Gastrocnemius medialis (tissue), 4 donors: ENCODE results near the gene H2BK1. TPM values are rescaled to one million over a fixed set of nuclear protein-coding genes. Genes with fewer than 3 reads are reported as not detected.

Source experiments
- ATAC-seq, 2 donors: fragments of 150-250 bp; one replicate each; pipeline ENCODE4 v1.9.1; 2016
- DNase-seq, 2 donors: peaks; one replicate each; pipeline ENCODE4 v3.0.0-alpha.2; 2019
- H3K27ac ChIP-seq, 4 donors: fragments of 200-600 bp; sonication (generic); 1 replicate in 1 of 4; 2 replicates in 3 of 4; pipeline ENCODE4 v1.5.1; 2016 to 2018; ENCODE audit warnings: mild to moderate bottlenecking in 2 of 4, moderate library complexity in 1 of 4
- H3K27me3 ChIP-seq, 3 donors: fragments of 200-600 bp; sonication (generic) in 2 of 3; 1 replicate in 1 of 3; 2 replicates in 2 of 3; pipeline versions ENCODE4 v1.5.1 to v1.6.0; 2016 to 2019; ENCODE audit warnings: mild to moderate bottlenecking in 1 of 3, moderate library complexity in 1 of 3
- H3K36me3 ChIP-seq, 2 donors: fragments of 200-600 bp; sonication (generic) in 1 of 2; one replicate each; pipeline ENCODE4 v1.5.1; 2017 to 2018
- H3K4me1 ChIP-seq, 2 donors: fragments of 200-600 bp; sonication (generic) in 1 of 2; one replicate each; pipeline ENCODE4 v1.5.1; 2016 to 2017; ENCODE audit warnings: mild to moderate bottlenecking in 2 of 2
- H3K4me3 ChIP-seq, 4 donors: fragments of 200-600 bp; sonication (generic) in 3 of 4; 1 replicate in 1 of 4; 2 replicates in 3 of 4; pipeline ENCODE4 v1.5.1; 2016 to 2019; ENCODE audit warnings: mild to moderate bottlenecking in 2 of 4
- H3K9me3 ChIP-seq, 3 donors: fragments of 200-600 bp; sonication (generic) in 2 of 3; 1 replicate in 1 of 3; 2 replicates in 2 of 3; pipeline ENCODE4 v1.5.1; 2016 to 2019
- POLR2A ChIP-seq, 2 donors: fragments of 450-650 bp; IDR thresholded peaks; one replicate each; pipeline ENCODE4 v1.6.1; 2017; ENCODE audit warnings: antibody characterized with exemption in 2 of 2, mild to moderate bottlenecking in 2 of 2, moderate library complexity in 2 of 2
- in situ Hi-C, 4 donors: fragments of 200-750 bp; cut with MboI; loops; one replicate each; pipeline versions ENCODE4 v1.15.0 to v1.8.0; 2017; ENCODE audit warnings: low sequenced_read_pairs in 4 of 4
- intact Hi-C: fragments of 100-400 bp; cut with DNase I; formaldehyde crosslinking; loops from one replicate; pipeline ENCODE4 v1.15.1; 2023; ENCODE audit warnings: low total_unique reads
- total RNA-seq, 4 donors: library from RNA; depleted of rRNA; stranded (reverse); fragments of >200 nt; gene quantifications; one replicate each; pipeline versions ENCODE4 v1.1.0 to v1.2.3, GENCODE V29; 2016
- TF ChIP-seq, protein P1 (sequence below), 5 experiments: fragments of 450-650 bp in 3 of 5; fragments of 200-600 bp in 2 of 5; sonication (generic) in 2 of 5; IDR thresholded peaks in 4 of 5; conservative IDR thresholded peaks in 1 of 5; 1 replicate in 4 of 5; 2 replicates in 1 of 5; pipeline ENCODE4 v1.5.1; 2016 to 2019; ENCODE audit warnings: antibody characterized with exemption in 5 of 5, mild to moderate bottlenecking in 3 of 5, moderate library complexity in 3 of 5

Gene H2BK1
- total RNA-seq, 4 donors from 2014 or later = not detected

DNA sequence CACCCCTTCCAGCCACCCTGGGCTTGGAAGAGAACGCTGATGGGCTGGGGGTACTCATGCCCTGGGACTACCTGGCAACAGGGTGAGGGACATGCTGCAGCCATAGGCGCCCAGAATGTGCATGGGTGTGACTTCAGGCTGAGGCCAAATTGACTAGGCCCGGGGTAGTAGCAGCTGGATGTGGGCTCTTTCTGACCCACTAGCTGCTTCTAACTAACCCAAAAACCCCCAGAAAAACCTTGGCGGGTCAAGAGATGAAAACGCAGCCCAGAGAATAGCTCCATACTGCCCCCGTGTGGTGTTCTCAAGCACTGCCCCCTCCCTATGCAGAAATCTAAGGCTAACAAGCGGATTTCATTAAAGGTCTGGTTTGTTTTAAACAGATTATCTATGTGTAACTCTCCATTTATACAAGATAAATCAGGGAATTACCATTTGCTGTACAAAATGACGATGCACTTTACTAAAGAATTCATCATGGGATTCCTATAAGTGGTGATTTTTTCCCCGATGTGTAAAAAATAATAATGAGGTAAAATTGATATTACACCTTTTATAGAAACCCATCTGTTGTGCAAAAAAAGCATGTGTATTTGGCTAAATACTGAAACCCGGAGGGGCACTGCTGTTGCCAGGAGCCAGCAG lies 34.0 kb upstream of the H2BK1 start:
- Histone ChIP-seq H3K27ac (peak overlapping the region in 3 of 4 donors; percentile 92 to 99 (median 96)), H3K36me3 (peaks cover 0 to 36% of the 10 kb centered on the region in 2 donors), H3K9me3 (no peaks in the 10 kb centered on the region), H3K4me3 (peak overlapping the region in 2 of 4 donors; percentile 26 to 44), H3K4me1 (peaks cover 47 to 50% of the 10 kb centered on the region in 2 donors), H3K27me3 (no peaks in the 10 kb centered on the region)
- TF ChIP-seq, protein P1, sequence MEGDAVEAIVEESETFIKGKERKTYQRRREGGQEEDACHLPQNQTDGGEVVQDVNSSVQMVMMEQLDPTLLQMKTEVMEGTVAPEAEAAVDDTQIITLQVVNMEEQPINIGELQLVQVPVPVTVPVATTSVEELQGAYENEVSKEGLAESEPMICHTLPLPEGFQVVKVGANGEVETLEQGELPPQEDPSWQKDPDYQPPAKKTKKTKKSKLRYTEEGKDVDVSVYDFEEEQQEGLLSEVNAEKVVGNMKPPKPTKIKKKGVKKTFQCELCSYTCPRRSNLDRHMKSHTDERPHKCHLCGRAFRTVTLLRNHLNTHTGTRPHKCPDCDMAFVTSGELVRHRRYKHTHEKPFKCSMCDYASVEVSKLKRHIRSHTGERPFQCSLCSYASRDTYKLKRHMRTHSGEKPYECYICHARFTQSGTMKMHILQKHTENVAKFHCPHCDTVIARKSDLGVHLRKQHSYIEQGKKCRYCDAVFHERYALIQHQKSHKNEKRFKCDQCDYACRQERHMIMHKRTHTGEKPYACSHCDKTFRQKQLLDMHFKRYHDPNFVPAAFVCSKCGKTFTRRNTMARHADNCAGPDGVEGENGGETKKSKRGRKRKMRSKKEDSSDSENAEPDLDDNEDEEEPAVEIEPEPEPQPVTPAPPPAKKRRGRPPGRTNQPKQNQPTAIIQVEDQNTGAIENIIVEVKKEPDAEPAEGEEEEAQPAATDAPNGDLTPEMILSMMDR (IDR thresholded peaks at IDR 0.05 in 4 of 5, conservative IDR thresholded peaks at IDR 0.05 in 1 of 5) = peak; percentile 75 to 92 (median 80)
- TF ChIP-seq POLR2A (IDR thresholded peaks at IDR 0.05) = no peak
- in situ Hi-C loops (no loop called here), intact Hi-C loops (loop anchor here (2.0 to 10.0 kb wide), 3 partner anchors 58 to 880 kb away; partner anchors contain the start of gene REPIN1)
- ATAC-seq (no peak), DNase-seq (peak in 1 of 2 donors; percentile 54)

DNA sequence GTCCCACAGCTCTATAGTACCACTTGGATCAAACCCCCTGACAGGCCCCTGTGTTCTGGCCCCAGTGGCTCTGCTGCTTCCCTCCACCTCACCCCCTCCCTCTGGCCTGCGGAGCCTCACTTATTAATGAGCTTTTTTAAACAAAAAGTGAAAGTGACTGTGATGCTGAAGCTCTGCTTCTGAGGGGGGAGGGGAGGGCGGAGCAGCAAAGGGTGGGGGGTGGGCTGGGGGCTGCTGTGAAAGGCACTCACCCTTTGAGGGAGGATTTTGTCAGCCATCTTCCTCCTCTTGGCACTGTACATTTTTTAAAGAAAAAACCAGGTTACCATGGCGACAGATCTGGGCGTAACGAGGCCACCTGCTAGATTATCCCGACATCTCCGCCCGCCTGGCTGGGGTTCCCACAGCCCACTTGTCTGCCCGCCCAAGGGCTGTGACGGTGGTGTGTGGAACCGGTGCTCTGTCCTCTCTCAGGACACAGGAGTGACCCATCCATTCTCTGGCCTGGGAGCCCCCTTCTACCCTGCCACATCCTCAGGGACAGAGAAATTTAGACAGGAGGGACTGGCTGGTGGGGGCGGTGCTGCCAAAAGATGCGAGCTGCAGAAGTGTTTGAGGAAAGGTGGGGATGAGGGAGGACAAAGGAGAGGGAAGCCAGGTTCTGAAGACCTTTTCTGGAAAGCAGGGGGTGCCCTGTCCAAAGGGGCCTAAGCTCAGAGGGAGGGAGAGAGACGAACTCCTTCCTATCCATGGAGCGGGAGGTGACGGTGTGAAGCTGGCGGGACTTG lies 33.3 kb upstream of the H2BK1 start:
- Histone ChIP-seq H3K27ac (peak overlapping the region in 3 of 4 donors; percentile 31 to 99 (median 37)), H3K4me1 (peaks cover 47 to 49% of the 10 kb centered on the region in 2 donors), H3K9me3 (no peaks in the 10 kb centered on the region), H3K36me3 (peaks cover 0 to 43% of the 10 kb centered on the region in 2 donors), H3K4me3 (no peak overlapping the region), H3K27me3 (no peaks in the 10 kb centered on the region)
- ATAC-seq (no peak), DNase-seq (no peak)
- intact Hi-C loops = loop anchor here (2.0 to 10.0 kb wide), 3 partner anchors 59 to 879 kb away; partner anchors contain the start of gene REPIN1
- TF ChIP-seq, protein P1 (IDR thresholded peaks at IDR 0.05 in 4 of 5, conservative IDR thresholded peaks at IDR 0.05 in 1 of 5) = no peak
- TF ChIP-seq POLR2A (IDR thresholded peaks at IDR 0.05) = no peak
- in situ Hi-C loops = no loop called here

DNA sequence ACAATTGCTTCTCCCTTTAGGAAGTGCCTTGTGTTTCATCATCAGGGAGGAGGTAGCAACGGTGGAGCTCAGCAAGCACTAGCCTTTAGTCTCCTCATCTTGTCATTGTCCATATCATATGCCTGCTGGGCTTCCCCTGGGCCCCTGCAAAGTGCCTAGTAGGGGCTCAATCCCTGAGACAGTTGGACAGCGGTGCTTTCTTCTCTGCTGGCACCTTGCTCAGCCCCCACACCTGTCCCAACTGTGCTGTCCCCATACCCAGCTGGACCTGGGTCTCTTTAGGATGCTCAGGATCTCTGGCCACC lies 32.7 kb upstream of the H2BK1 start:
- in situ Hi-C loops (no loop called here), intact Hi-C loops (loop anchor here (10.0 kb wide), 1 partner anchor 878 kb away; the partner anchor contains the start of gene REPIN1)
- Histone ChIP-seq H3K4me3 (no peak overlapping the region), H3K4me1 (peaks cover 48 to 50% of the 10 kb centered on the region in 2 donors), H3K9me3 (no peaks in the 10 kb centered on the region), H3K27ac (peak overlapping the region in 2 of 4 donors; percentile 37 to 99), H3K36me3 (peaks cover 0 to 49% of the 10 kb centered on the region in 2 donors), H3K27me3 (no peaks in the 10 kb centered on the region)
- TF ChIP-seq, protein P1 (IDR thresholded peaks at IDR 0.05 in 4 of 5, conservative IDR thresholded peaks at IDR 0.05 in 1 of 5) = no peak
- no peak for TF ChIP-seq POLR2A (IDR thresholded peaks at IDR 0.05)
- no peak for DNase-seq
- no peak for ATAC-seq

DNA sequence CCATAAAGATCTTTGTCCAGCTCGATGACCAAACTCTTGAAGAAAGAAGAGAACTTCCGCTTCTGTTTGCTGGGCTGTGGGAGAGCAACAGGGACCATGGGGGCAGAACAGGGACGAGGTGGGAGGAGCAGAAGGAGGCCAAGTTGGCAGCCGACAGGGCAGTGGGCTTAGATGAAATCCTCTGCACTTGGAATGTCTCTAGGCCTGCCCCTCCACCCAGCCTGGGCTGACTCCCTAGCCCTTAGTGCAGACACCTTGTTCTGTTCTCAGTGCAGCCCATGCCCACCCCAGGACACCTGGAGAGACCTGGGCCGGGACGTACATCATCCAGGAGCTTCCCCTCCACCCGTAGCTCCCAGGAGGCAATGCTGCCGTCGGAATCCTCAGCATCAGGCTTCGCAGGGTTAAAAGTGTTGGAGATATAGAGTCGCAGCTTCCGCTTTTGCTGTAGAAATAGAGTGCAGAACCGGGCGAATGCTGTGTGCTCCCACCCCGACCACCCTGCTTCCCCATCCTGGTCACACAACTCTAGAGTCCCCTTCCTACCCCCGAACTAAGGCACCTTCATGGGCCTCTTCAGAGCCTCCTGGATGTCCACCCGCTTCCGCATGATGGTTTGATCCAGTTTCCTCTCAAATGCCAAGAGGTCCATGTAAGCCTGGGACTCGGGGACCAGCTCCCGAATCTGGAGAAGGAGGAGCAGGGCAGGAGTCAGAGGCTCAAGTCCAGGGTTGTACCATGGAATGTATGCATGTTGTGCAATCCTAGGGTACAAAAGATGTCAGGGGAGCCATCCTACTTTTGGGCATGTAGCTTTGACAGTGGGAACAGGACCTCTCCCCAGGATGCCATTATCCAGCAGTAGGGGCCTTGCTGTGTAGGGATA lies 32.1 kb upstream of the H2BK1 start:
- TF ChIP-seq, protein P1 (IDR thresholded peaks at IDR 0.05 in 4 of 5, conservative IDR thresholded peaks at IDR 0.05 in 1 of 5) = no peak
- no peak for TF ChIP-seq POLR2A (IDR thresholded peaks at IDR 0.05)
- DNase-seq (no peak), ATAC-seq (no peak)
- no peaks in the 10 kb centered on the region for H3K9me3 ChIP-seq
- intact Hi-C loops (loop anchor here (10.0 kb wide), 1 partner anchor 878 kb away; the partner anchor contains the start of gene REPIN1), in situ Hi-C loops (no loop called here)
- peak overlapping the region in 1 of 4 donors; percentile 99 for H3K27ac ChIP-seq
- peaks cover 0 to 55% of the 10 kb centered on the region in 2 donors for H3K36me3 ChIP-seq
- no peaks in the 10 kb centered on the region for H3K27me3 ChIP-seq
- no peak overlapping the region for H3K4me3 ChIP-seq
- peaks cover 48 to 53% of the 10 kb centered on the region in 2 donors for H3K4me1 ChIP-seq
